IMR-90 (cell line): ENCODE measurements around the gene MRPL38. TPM values are rescaled to one million over a fixed set of nuclear protein-coding genes. Genes with fewer than 3 reads are reported as not detected.
A peak's percentile ranks its signal among the peaks of the same experiment; 100 is the strongest.

Experiments
- ATAC-seq: fragments of 200-7000 bp; cut with Tn5 transposase; 2 replicates; pipeline ENCODE4 v1.9.1; 2020; ENCODE audit warnings: low read depth, mild to moderate bottlenecking, moderate library complexity
- BruUV-seq: library from RNA; stranded (reverse); fragments of 400-500 nt; replicated peaks from 2 replicates; lab custom pipeline; 2021; lab: Mats Ljungman, UMichigan
- CTCF ChIA-PET: fragments of 300-600 bp; formaldehyde crosslinking; extraction: SDS; loops from one replicate; lab custom pipeline; 2021; ENCODE audit warnings: antibody characterized with exemption; lab: Yijun Ruan, JAX
- POLR2A ChIA-PET: fragments of 300-600 bp; sonication (Branson Sonifier 250); formaldehyde crosslinking; loops from one replicate; lab custom pipeline; 2022; ENCODE audit warnings: antibody characterized with exemption; ENCODE audit not compliant: unreplicated experiment; lab: Charles Lee
- DNase-seq: peaks from one replicate; pipeline ENCODE4 v3.0.0; 2013
- H2AFZ ChIP-seq: replicated peaks from 2 replicates; pipeline ENCODE3; 2013; ENCODE audit warnings: low read length, mild to moderate bottlenecking; ENCODE audit not compliant: poor library complexity
- H2AK5ac ChIP-seq: 2 replicates; pipeline ENCODE4 v1.6.1; 2013; ENCODE audit warnings: low read depth, low read length, inconsistent platforms
- H2AK9ac ChIP-seq: replicated peaks from 2 replicates; pipeline ENCODE3; 2013; ENCODE audit warnings: mild to moderate bottlenecking, low read depth, low read length, moderate library complexity; ENCODE audit not compliant: poor library complexity
- H2BK120ac ChIP-seq: 2 replicates; pipeline ENCODE4 v1.6.1; 2013; ENCODE audit warnings: low read depth, low read length, inconsistent platforms
- H2BK15ac ChIP-seq: 3 replicates; pipeline ENCODE4 v1.6.1; 2013; ENCODE audit warnings: low read depth, low read length, inconsistent platforms
- H2BK20ac ChIP-seq: 2 replicates; pipeline ENCODE4 v1.6.1; 2013; ENCODE audit warnings: low read depth, mild to moderate bottlenecking, inconsistent platforms, low read length, moderate library complexity
- H2BK5ac ChIP-seq: 2 replicates; pipeline ENCODE4 v1.6.1; 2013; ENCODE audit warnings: mild to moderate bottlenecking, low read depth, low read length, inconsistent platforms; ENCODE audit not compliant: poor library complexity, severe bottlenecking
- H3K14ac ChIP-seq: replicated peaks from 2 replicates; pipeline ENCODE4 v1.6.1; 2013; ENCODE audit warnings: low read depth, low read length, inconsistent platforms
- H3K18ac ChIP-seq: 2 replicates; pipeline ENCODE4 v1.6.1; 2013; ENCODE audit warnings: low read depth, low read length, control low read depth
- H3K23ac ChIP-seq: 2 replicates; pipeline ENCODE4 v1.6.1; 2013; ENCODE audit warnings: low read depth, low read length, inconsistent platforms
- H3K27ac ChIP-seq: 2 replicates; pipeline ENCODE4 v1.5.1; 2013; ENCODE audit warnings: mild to moderate bottlenecking, control low read depth, low read length; ENCODE audit not compliant: insufficient read depth
- H3K27me3 ChIP-seq: 2 replicates; pipeline ENCODE4 v1.6.1; 2013; ENCODE audit warnings: low read length; ENCODE audit not compliant: control insufficient read depth, insufficient read depth
- H3K36me3 ChIP-seq: 2 replicates; pipeline ENCODE4 v1.6.1; 2013; ENCODE audit warnings: low read length, mixed read lengths; ENCODE audit not compliant: control insufficient read depth, insufficient read depth
- H3K4ac ChIP-seq: 2 replicates; pipeline ENCODE4 v1.6.1; 2013; ENCODE audit warnings: low read depth, low read length, inconsistent platforms
- H3K4me1 ChIP-seq: 2 replicates; pipeline ENCODE4 v1.6.1; 2013; ENCODE audit warnings: low read length, mixed read lengths; ENCODE audit not compliant: control insufficient read depth, insufficient read depth
- H3K4me2 ChIP-seq: 2 replicates; pipeline ENCODE4 v1.6.1; 2013; ENCODE audit warnings: low read depth, mild to moderate bottlenecking, control low read depth, low read length, moderate library complexity
- H3K4me3 ChIP-seq: 2 replicates; pipeline ENCODE4 v1.5.1; 2013; ENCODE audit warnings: low read depth, mild to moderate bottlenecking, control low read depth, low read length, moderate library complexity; ENCODE audit not compliant: insufficient read depth
- H3K56ac ChIP-seq: 2 replicates; pipeline ENCODE4 v1.6.1; 2013; ENCODE audit warnings: low read length, inconsistent platforms; ENCODE audit not compliant: insufficient read depth; ENCODE audit errors: extremely low read depth
- H3K79me1 ChIP-seq, 2 experiments: 2 replicates each; pipeline ENCODE4 v1.6.1; 2013; ENCODE audit warnings: low read length in 2 of 2, inconsistent platforms in 1 of 2, low read depth in 1 of 2
- H3K9ac ChIP-seq: 2 replicates; pipeline ENCODE4 v1.6.1; 2013; ENCODE audit warnings: low read depth, low read length, control low read depth
- H3K9me1 ChIP-seq: 2 replicates; pipeline ENCODE4 v1.6.1; 2013; ENCODE audit warnings: low read length, inconsistent platforms; ENCODE audit not compliant: insufficient read depth
- H3K9me3 ChIP-seq: 2 replicates; pipeline ENCODE4 v1.6.1; 2013; ENCODE audit warnings: low read length; ENCODE audit not compliant: control insufficient read depth, insufficient read depth
- H4K20me1 ChIP-seq: 2 replicates; pipeline ENCODE4 v1.6.1; 2013; ENCODE audit warnings: low read length, inconsistent platforms; ENCODE audit not compliant: insufficient read depth
- H4K5ac ChIP-seq: 2 replicates; pipeline ENCODE4 v1.6.1; 2013; ENCODE audit warnings: mild to moderate bottlenecking, low read depth, low read length, control low read depth
- H4K8ac ChIP-seq, 2 experiments: 2 replicates each; pipeline ENCODE4 v1.6.1; 2013; ENCODE audit warnings: low read depth in 2 of 2, low read length in 2 of 2, control low read depth in 1 of 2, inconsistent platforms in 1 of 2
- H4K91ac ChIP-seq: 2 replicates; pipeline ENCODE4 v1.6.1; 2013; ENCODE audit warnings: low read depth, low read length, inconsistent platforms; ENCODE audit not compliant: insufficient read depth
- BHLHE40 ChIP-seq: fragments of 150-350 bp; IDR thresholded peaks from 2 replicates; pipeline ENCODE4 v1.6.1; 2016; ENCODE audit warnings: mild to moderate bottlenecking, low read depth, low read length
- CEBPB ChIP-seq: IDR thresholded peaks from 2 replicates; pipeline ENCODE4 v1.6.1; 2012; ENCODE audit warnings: low read depth, low read length, improper control_type of control experiment
- CHD1 ChIP-seq: IDR thresholded peaks from 2 replicates; pipeline ENCODE4 v1.6.1; 2012; ENCODE audit warnings: low read depth, low read length, improper control_type of control experiment
- CTCF ChIP-seq: conservative IDR thresholded peaks from 2 replicates; pipeline ENCODE4 v1.5.1; 2012; ENCODE audit warnings: mild to moderate bottlenecking, low read depth, low read length, improper control_type of control experiment
- ELK1 ChIP-seq: fragments of 150-350 bp; IDR thresholded peaks from 2 replicates; pipeline ENCODE4 v1.6.1; 2016; ENCODE audit warnings: low read depth, mild to moderate bottlenecking, low read length, moderate library complexity, borderline replicate concordance
- FOS ChIP-seq: fragments of 150-350 bp; IDR thresholded peaks from 2 replicates; pipeline ENCODE4 v1.6.1; 2016; ENCODE audit warnings: low read depth, low read length
- MAFK ChIP-seq: IDR thresholded peaks from 2 replicates; pipeline ENCODE4 v1.6.1; 2012; ENCODE audit warnings: low read depth, low read length, improper control_type of control experiment
- MAZ ChIP-seq: IDR thresholded peaks from 2 replicates; pipeline ENCODE4 v1.6.1; 2012; ENCODE audit warnings: low read depth, mild to moderate bottlenecking, low read length, improper control_type of control experiment, moderate library complexity, borderline replicate concordance
- MXI1 ChIP-seq: IDR thresholded peaks from 2 replicates; pipeline ENCODE4 v1.6.1; 2012; ENCODE audit warnings: low read depth, mild to moderate bottlenecking, low read length, moderate library complexity, borderline replicate concordance
- NFE2L2 ChIP-seq: fragments of 150-350 bp; IDR thresholded peaks from 2 replicates; pipeline ENCODE4 v1.6.1; 2016; ENCODE audit warnings: low read depth, mild to moderate bottlenecking, low read length
- POLR2A ChIP-seq: IDR thresholded peaks from 2 replicates; pipeline ENCODE4 v1.6.1; 2012; ENCODE audit warnings: mild to moderate bottlenecking, low read depth, low read length
- RAD21 ChIP-seq: IDR thresholded peaks from 2 replicates; pipeline ENCODE4 v1.6.1; 2012; ENCODE audit warnings: low read length, improper control_type of control experiment
- RCOR1 ChIP-seq: IDR thresholded peaks from 2 replicates; pipeline ENCODE4 v1.6.1; 2012; ENCODE audit warnings: mild to moderate bottlenecking, low read length, improper control_type of control experiment; ENCODE audit not compliant: insufficient replicate concordance
- RFX5 ChIP-seq: IDR thresholded peaks from 2 replicates; pipeline ENCODE4 v1.8.0; 2012; ENCODE audit warnings: low read depth, mild to moderate bottlenecking, low read length, moderate library complexity
- SMC3 ChIP-seq: fragments of 150-350 bp; IDR thresholded peaks from 2 replicates; pipeline ENCODE4 v1.6.1; 2016; ENCODE audit warnings: low read depth, mild to moderate bottlenecking, antibody characterized with exemption, low read length, moderate library complexity
- USF2 ChIP-seq: fragments of 150-350 bp; IDR thresholded peaks from 2 replicates; pipeline ENCODE4 v1.6.1; 2017; ENCODE audit warnings: mild to moderate bottlenecking, antibody characterized with exemption, low read length, low read depth
- WGBS, 2 experiments: methylation state at CpG; one replicate each; pipeline versions ENCODE4 v1.1.5 to v1.1.7; 2013; ENCODE audit warnings: missing lambda C conversion rate in 2 of 2; ENCODE audit not compliant: insufficient read length in 1 of 2; ENCODE audit errors: extremely low coverage in 2 of 2; 5-methylcytosine and 5-hydroxymethylcytosine counted together
- dilution Hi-C: fragments of 300-500 bp; cut with HindIII; formaldehyde crosslinking; loops from one replicate; pipeline ENCODE4 v1.14.3; 2018; ENCODE audit warnings: low sequenced_read_pairs; ENCODE audit not compliant: unreplicated experiment
- in situ Hi-C: fragments of 300-500 bp; cut with MboI; formaldehyde crosslinking; loops from 3 replicates; pipeline ENCODE4 v1.14.3; 2019; ENCODE audit warnings: low sequenced_read_pairs, inconsistent platforms, mixed read lengths
- intact Hi-C: fragments of 100-400 bp; cut with micrococcal nuclease; formaldehyde crosslinking; loops from 2 replicates; pipeline ENCODE4 v1.10.0; 2022
- polyA plus RNA-seq, 3 experiments: library from polyadenylated mRNA; depleted of rRNA; stranded (reverse); fragments of >200 nt; gene quantifications; 2 replicates each; pipeline ENCODE4 v1.2.3, GENCODE V29; 2012; ENCODE audit warnings: low replicate concordance in 1 of 3
- total RNA-seq: library from RNA; depleted of rRNA; stranded (reverse); fragments of >200 nt; gene quantifications from 2 replicates; pipeline ENCODE4 v1.2.3, GENCODE V29; 2012

Gene MRPL38
- total and polyA plus RNA-seq, 2 of the 4 experiments (the other 2 are of a cell fraction) = 13.3 to 42.5 TPM

- Histone ChIP-seq H2BK15ac (no peak overlapping the region), H3K36me3 (peaks cover 4% of the 10 kb centered on the region), H3K79me1 (no peaks in the 10 kb centered on the region), H2AK9ac (no peak overlapping the region), H2BK20ac (no peak overlapping the region), H3K9ac (no peak overlapping the region), H3K4me1 (no peaks in the 10 kb centered on the region), H3K14ac (no peak overlapping the region), H4K5ac (no peak overlapping the region), H3K4me3 (no peak overlapping the region), H3K9me1 (0 out of 2 replicates have a peak, but pooled peaks cover 3% of the 10 kb centered on the region), H3K56ac (no peak overlapping the region), H2AFZ (no peak overlapping the region), H3K23ac (no peak overlapping the region), H3K4me2 (no peak overlapping the region), H2BK5ac (no peak overlapping the region), H2BK120ac (no peak overlapping the region), H3K18ac (no peak overlapping the region), H3K27me3 (peaks cover 3% of the 10 kb centered on the region; the same call in 1 of the 2 replicates), H3K9me3 (no peaks in the 10 kb centered on the region), H3K4ac (no peak overlapping the region), H3K27ac (no peak overlapping the region), H4K91ac (no peak overlapping the region), H2AK5ac (peak overlapping the region; percentile 28; the same call in 1 of the 2 replicates), H4K8ac (no peak overlapping the region), H4K20me1 (no peaks in the 10 kb centered on the region)
- POLR2A ChIA-PET = no interaction called here
- BruUV-seq = no TSS peak
- CTCF ChIA-PET = interaction anchor here (0.8 kb wide), 1 partner anchor 38 kb away, joined by 4 read pairs; no protein-coding TSS in a partner anchor
- in situ Hi-C loops = no loop called here
- TF ChIP-seq CHD1 (no peak), BHLHE40 (no peak), MXI1 (no peak), NFE2L2 (no peak), CEBPB (no peak), CTCF (no peak), POLR2A (no peak), USF2 (no peak), MAFK (no peak), ELK1 (no peak), SMC3 (no peak), RFX5 (no peak), RCOR1 (no peak), RAD21 (no peak), MAZ (no peak), FOS (no peak)
- ATAC-seq = no peak
- dilution Hi-C loops = no loop called here
- DNase-seq = no peak
- WGBS, 2 experiments = 94% methylated on average over 4 of the region's 8 CpGs; no CpG with 5 or more reads in 1 of the 2 experiments
- intact Hi-C loops = no loop called here
Measured at GRCh38 chr17:75885431-75885830, 19.3 kb downstream of the MRPL38 start.
